ENCODE data around the gene PAM16.
A peak's percentile ranks its signal among the peaks of the same experiment; 100 is the strongest.

DNA sequence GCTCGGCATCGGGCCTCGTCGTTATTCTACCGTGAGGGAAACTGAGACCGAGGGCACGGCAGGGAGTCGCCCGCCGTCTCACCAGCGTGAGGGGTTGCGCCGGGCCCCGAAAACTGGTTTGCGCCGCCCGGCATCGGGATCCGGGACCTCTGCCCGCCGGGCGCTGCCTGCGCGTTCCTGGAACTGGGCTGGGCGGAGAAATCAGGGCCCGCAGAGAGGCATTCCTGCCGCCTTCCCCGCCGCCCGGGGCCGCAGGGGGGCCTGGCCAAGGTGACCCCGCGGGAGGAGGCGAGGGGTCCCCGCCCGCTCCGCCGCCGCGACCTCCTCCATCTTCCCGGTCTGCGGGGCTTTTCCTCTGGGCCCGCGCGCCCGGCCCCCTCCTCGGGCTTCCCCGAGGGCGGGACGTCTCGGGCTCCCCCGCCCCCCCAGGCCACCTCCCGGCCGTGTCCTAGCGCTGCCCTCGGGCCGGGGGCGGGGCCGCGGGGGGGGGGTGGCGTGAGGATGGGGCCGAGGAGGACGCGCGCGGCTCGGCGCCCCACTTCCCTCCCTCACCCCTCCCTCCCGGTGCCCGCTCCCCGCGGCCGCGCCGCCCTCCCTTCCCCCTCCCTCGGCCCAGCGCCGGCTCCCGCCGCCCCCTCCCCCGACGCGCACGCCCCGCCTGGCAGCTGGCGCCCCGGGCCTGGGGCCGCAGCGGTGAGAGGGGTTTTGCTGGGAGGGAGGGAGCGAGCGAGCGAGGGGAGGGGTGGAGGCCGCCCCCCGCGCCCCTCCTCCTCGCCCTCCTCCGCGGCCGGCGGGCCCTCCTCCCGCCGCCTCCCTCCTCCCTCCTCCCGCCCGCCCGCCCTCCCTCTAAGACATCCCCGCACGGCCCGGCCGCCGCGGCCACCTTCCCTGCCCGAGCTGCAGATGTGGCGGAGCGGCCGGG, 35.7 kb downstream of the PAM16 start, which contains the start of gene GLIS2:
- TF ChIP-seq, protein P1, sequence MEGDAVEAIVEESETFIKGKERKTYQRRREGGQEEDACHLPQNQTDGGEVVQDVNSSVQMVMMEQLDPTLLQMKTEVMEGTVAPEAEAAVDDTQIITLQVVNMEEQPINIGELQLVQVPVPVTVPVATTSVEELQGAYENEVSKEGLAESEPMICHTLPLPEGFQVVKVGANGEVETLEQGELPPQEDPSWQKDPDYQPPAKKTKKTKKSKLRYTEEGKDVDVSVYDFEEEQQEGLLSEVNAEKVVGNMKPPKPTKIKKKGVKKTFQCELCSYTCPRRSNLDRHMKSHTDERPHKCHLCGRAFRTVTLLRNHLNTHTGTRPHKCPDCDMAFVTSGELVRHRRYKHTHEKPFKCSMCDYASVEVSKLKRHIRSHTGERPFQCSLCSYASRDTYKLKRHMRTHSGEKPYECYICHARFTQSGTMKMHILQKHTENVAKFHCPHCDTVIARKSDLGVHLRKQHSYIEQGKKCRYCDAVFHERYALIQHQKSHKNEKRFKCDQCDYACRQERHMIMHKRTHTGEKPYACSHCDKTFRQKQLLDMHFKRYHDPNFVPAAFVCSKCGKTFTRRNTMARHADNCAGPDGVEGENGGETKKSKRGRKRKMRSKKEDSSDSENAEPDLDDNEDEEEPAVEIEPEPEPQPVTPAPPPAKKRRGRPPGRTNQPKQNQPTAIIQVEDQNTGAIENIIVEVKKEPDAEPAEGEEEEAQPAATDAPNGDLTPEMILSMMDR (IDR thresholded peaks at IDR 0.05; ENCODE audit: low read depth, low read length, poor library complexity, severe bottlenecking): no peak
- peak; percentile 99; the same call in 1 of the 2 replicates for TF ChIP-seq EZH2phosphoT487 (IDR thresholded peaks at IDR 0.05; ENCODE audit: borderline replicate concordance, low read length)
